Brain microvascular endothelial cell (primary cell): ENCODE results near the gene SMARCA5.

Source experiments
- DNase-seq: peaks from one replicate; pipeline ENCODE4 v3.0.0-alpha.2; 2020
- H3K27ac ChIP-seq: fragments of 250-450 bp; sonication (Bioruptor Pico); 2 replicates; pipeline ENCODE4 v1.5.1; 2020; ENCODE audit warnings: mild to moderate bottlenecking, moderate library complexity
- H3K27me3 ChIP-seq: fragments of 250-450 bp; sonication (Bioruptor Pico); replicated peaks from 2 replicates; pipeline ENCODE4 v1.5.1; 2020; ENCODE audit warnings: mild to moderate bottlenecking
- H3K36me3 ChIP-seq: fragments of 250-450 bp; sonication (Bioruptor Pico); replicated peaks from 2 replicates; pipeline ENCODE4 v1.5.1; 2020; ENCODE audit warnings: mild to moderate bottlenecking
- H3K4me3 ChIP-seq: 2 replicates; pipeline ENCODE4 v1.5.1; 2011; ENCODE audit warnings: low read depth, mild to moderate bottlenecking, control low read depth, low read length, moderate library complexity
- in situ Hi-C: cut with HindIII; loops from 2 replicates; pipeline ENCODE4 v1.10.0; 2017; ENCODE audit warnings: low sequenced_read_pairs, low pct_ligation_motif_present
- TF ChIP-seq, protein P1 (sequence below): IDR thresholded peaks from 2 replicates; pipeline ENCODE4 v1.5.1; 2011; ENCODE audit warnings: low read depth, mild to moderate bottlenecking, moderate library complexity, low read length, control low read depth, inconsistent platforms; ENCODE audit errors: missing control alignments

SMARCA5 gene

DNA sequence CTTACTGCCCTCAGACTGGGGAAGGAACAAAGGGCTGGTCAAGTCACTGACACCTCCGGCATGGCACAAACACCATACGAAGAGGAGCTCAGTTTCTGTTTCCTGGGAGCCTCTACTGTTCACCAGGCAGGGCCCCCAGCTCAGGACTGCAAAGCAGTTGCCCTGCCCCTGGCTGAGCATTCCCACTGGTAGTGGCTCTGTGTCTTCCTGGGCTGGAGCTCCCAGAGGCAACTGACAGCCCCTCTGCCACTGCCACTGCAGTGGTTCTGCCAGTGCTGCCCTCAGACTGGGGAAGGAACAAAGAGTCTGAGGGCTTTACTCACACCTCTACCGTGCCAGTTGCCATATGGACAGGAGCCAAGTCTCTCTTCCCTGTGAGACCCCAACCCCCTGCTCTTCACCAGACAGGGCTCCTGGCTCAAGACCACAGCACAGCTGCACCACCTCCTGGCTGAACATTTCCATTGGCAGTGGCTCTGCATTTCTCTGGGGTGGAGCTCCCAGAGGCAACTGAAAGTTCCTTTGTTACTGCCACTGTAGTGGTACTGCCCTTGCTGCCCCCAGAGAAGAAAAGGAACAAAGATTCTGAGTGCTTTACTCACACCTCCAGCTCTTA lies 67.9 kb downstream of the SMARCA5 start:
- Histone ChIP-seq H3K27ac (no peak overlapping the region), H3K36me3 (no peaks in the 10 kb centered on the region), H3K4me3 (no peak overlapping the region), H3K27me3 (no peaks in the 10 kb centered on the region)
- TF ChIP-seq, protein P1, sequence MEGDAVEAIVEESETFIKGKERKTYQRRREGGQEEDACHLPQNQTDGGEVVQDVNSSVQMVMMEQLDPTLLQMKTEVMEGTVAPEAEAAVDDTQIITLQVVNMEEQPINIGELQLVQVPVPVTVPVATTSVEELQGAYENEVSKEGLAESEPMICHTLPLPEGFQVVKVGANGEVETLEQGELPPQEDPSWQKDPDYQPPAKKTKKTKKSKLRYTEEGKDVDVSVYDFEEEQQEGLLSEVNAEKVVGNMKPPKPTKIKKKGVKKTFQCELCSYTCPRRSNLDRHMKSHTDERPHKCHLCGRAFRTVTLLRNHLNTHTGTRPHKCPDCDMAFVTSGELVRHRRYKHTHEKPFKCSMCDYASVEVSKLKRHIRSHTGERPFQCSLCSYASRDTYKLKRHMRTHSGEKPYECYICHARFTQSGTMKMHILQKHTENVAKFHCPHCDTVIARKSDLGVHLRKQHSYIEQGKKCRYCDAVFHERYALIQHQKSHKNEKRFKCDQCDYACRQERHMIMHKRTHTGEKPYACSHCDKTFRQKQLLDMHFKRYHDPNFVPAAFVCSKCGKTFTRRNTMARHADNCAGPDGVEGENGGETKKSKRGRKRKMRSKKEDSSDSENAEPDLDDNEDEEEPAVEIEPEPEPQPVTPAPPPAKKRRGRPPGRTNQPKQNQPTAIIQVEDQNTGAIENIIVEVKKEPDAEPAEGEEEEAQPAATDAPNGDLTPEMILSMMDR: no peak
- in situ Hi-C loops: no loop called here
- DNase-seq: no peak

DNA sequence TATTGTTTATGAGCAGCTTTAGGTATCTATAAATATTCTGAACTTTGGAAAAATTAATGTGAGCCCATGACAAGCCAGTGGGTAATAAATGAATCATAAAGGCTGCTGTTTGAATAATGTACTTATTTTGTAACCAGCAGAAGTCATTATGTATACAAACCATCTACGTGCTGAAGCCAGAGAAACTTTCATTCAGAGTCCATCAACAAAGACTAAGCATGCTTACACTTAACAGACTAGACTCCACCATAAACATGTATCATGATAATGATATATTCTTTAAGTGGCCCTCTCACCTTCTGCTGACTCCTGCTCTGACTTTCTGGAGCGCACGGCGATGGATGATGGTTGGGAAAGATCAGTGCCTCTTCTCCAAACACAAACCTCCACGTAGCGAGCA lies 72.0 kb downstream of the SMARCA5 start:
- in situ Hi-C loops: no loop called here
- TF ChIP-seq, protein P1: no peak
- no peak overlapping the region for H3K4me3 ChIP-seq

DNA sequence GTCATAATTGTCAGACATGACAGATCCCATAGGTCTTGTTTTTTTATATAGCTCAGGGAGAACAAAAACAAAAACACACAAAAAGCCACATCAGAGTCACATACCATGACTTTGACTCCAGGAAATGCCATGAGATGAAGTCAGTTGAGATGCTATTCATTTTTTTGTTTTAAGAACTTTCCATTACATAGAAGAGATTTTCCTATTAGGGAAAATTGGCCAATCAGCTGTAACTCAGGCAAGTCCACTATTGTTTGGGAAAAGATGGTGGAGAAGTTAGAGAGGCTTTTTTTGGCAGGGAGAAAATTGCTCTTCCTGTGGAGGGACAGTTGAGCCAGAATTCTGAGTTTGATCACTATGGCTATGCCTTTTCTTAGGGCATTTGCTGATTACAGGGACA lies 72.6 kb downstream of the SMARCA5 start:
- DNase-seq: peak; percentile 67
- TF ChIP-seq, protein P1: no peak
- Histone ChIP-seq H3K36me3 (no peaks in the 10 kb centered on the region), H3K27ac (peak overlapping the region; percentile 70), H3K4me3 (no peak overlapping the region), H3K27me3 (no peaks in the 10 kb centered on the region)
- in situ Hi-C loops: no loop called here

More for the DNA sequence above, 72.0 kb downstream of the SMARCA5 start:
- no peaks in the 10 kb centered on the region for H3K27me3 ChIP-seq
- H3K36me3 ChIP-seq: no peaks in the 10 kb centered on the region
- peak overlapping the region; percentile 70 for H3K27ac ChIP-seq
- DNase-seq: no peak

DNA sequence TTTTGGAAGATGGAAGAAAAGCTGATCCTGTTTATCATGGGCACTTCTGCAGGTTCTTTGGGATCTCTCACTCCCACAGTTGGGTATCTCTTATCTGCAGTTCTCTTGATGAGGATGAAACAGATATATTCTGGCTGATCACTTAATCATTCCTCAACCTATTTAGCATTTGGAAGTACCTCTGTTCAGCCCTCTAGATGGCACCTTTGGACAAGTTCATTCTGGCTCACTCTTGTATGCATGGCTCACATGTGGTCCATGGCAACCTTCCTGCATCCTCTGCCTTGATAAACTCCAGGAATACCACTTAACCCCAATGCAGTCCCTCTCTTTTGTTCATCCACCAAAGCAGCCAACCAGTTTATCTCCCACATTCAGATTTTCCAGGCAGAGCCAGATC lies 74.2 kb downstream of the SMARCA5 start:
- TF ChIP-seq, protein P1: peak; percentile 12
- Histone ChIP-seq H3K36me3 (no peaks in the 10 kb centered on the region), H3K27ac (no peak overlapping the region), H3K27me3 (no peaks in the 10 kb centered on the region), H3K4me3 (no peak overlapping the region)
- in situ Hi-C loops: no loop called here
- no peak for DNase-seq

DNA sequence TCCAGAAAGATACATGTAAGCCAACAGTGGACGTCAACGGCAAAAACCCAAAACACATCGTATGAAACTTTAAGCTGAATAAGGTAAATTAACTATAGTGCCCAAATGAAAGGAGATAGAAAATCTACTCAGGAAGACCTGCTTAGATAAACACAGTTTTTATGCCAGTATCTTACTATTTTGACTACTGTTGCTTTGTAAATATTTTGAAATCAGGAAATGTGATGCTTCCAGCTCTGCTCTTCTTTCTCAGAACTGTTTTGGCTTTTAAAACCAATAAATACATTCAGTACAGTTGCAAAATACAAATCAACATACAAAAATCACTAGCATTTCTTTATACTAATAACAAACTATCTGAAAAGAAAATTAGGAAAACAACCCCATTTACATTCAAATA lies 83.8 kb downstream of the SMARCA5 start:
- no peak for DNase-seq
- H3K4me3 ChIP-seq: no peak overlapping the region

DNA sequence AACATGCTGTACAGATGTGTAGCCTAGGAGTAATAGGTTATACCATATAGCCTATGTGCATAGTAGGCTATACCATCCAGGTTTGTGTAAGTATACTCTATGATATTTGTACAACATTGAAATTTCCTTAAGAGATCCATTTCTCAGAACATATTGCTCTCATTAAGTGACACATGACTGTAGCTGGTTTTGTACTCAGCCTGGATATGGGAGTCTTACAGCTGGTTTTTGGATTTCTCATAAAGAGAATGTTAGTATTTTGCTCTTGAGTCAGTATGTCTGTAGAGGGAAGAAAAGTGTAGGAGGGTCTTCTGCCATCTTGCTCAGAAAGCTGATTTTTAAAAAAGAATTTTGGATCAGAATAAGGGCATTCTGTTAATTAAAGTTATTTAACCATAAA lies 85.3 kb downstream of the SMARCA5 start:
- Histone ChIP-seq H3K4me3 (no peak overlapping the region), H3K27me3 (no peaks in the 10 kb centered on the region), H3K27ac (no peak overlapping the region), H3K36me3 (no peaks in the 10 kb centered on the region)
- no peak for DNase-seq
- in situ Hi-C loops: no loop called here
- TF ChIP-seq, protein P1: no peak

More for the DNA sequence above, 83.8 kb downstream of the SMARCA5 start:
- Histone ChIP-seq H3K27me3 (no peaks in the 10 kb centered on the region), H3K36me3 (no peaks in the 10 kb centered on the region), H3K27ac (no peak overlapping the region)
- in situ Hi-C loops: no loop called here
- TF ChIP-seq, protein P1: no peak
